Measurements from ENCODE around the gene RTN1.

DNA sequence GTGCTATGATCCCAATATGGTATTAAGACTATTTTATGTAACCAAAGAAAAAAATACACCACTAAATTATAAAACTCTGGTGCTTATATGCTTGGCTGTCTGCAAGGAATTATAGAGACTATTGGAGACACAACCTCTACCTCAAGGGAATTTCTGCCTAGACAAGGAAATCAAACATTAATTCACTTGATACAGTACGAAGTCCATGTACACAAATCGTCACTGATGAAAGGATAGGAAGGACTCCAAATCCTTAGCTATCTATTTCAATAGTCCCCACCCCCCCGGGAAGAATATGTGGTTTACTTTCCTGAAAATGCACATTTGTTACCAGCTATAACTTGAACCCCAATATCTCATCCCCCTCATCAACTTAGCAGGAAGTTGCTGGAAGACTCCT lies 21.9 kb downstream of the RTN1 start:
- TF ChIP-seq, protein P1, sequence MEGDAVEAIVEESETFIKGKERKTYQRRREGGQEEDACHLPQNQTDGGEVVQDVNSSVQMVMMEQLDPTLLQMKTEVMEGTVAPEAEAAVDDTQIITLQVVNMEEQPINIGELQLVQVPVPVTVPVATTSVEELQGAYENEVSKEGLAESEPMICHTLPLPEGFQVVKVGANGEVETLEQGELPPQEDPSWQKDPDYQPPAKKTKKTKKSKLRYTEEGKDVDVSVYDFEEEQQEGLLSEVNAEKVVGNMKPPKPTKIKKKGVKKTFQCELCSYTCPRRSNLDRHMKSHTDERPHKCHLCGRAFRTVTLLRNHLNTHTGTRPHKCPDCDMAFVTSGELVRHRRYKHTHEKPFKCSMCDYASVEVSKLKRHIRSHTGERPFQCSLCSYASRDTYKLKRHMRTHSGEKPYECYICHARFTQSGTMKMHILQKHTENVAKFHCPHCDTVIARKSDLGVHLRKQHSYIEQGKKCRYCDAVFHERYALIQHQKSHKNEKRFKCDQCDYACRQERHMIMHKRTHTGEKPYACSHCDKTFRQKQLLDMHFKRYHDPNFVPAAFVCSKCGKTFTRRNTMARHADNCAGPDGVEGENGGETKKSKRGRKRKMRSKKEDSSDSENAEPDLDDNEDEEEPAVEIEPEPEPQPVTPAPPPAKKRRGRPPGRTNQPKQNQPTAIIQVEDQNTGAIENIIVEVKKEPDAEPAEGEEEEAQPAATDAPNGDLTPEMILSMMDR (IDR thresholded peaks at IDR 0.05; ENCODE audit: low read depth, low read length), result no peak
- TF ChIP-seq MYC (IDR thresholded peaks at IDR 0.05; ENCODE audit: low read depth, low read length) (no peak), POLR2A (IDR thresholded peaks at IDR 0.05; ENCODE audit: extremely low read depth, insufficient read length) (no peak)

Data from NB4 (cell line).